LNCAP (cell line): ENCODE data around the gene TUFT1.

Source experiments
- CTCF ChIP-seq: fragments of 450-650 bp; IDR thresholded peaks from 2 replicates; pipeline ENCODE4 v1.5.1; 2017; ENCODE audit warnings: mild to moderate bottlenecking

The TUFT1 gene

GRCh38 chr1:151577173-151577572 lies 37.1 kb downstream of the TUFT1 start:
- no peak for TF ChIP-seq CTCF

- TF ChIP-seq CTCF, result no peak
These were observed 38.8 kb downstream of the TUFT1 start for GRCh38 chr1:151578941-151579340.

GRCh38 chr1:151579436-151580225 lies 39.5 kb downstream of the TUFT1 start:
- TF ChIP-seq CTCF, result no peak

- TF ChIP-seq CTCF, result no peak
These were observed 41.3 kb downstream of the TUFT1 start for GRCh38 chr1:151581451-151581850.

- TF ChIP-seq CTCF, result no peak
These were observed 41.8 kb downstream of the TUFT1 start for GRCh38 chr1:151581921-151582320.

GRCh38 chr1:151583796-151584195 lies 43.7 kb downstream of the TUFT1 start:
- TF ChIP-seq CTCF, result no peak

GRCh38 chr1:151584278-151584677 lies 44.2 kb downstream of the TUFT1 start:
- no peak for TF ChIP-seq CTCF

GRCh38 chr1:151584780-151585179 lies 44.7 kb downstream of the TUFT1 start:
- TF ChIP-seq CTCF, result no peak
